ENCODE data around the gene TRAF2. TPM values are rescaled to one million over a fixed set of nuclear protein-coding genes. Genes with fewer than 3 reads are reported as not detected.

Gene TRAF2
- total and polyA plus RNA-seq, 2 of the 13 experiments (the other 11 are each of a cell fraction or from before 2014, with no cell fraction given): 12.4 to 13.6 TPM

GRCh38 chr9:136937186-136938001, 51.1 kb downstream of the TRAF2 start:
- WGBS (ENCODE audit: low lambda C conversion rate): 81% methylated on average over 7 of the region's 15 CpGs
- DNase-seq (ENCODE audit: low spot score) (no peak), FAIRE-seq (no peak), ATAC-seq (peak; percentile 18)
- no peak overlapping the region for H3K4me3 ChIP-seq (replicated peaks in 1 of 3; ENCODE audit: insufficient read depth in 1 of 3, low read depth in 2 of 3, low read length in 3 of 3)
- H3K27me3 ChIP-seq (ENCODE audit: control insufficient read depth in 1 of 2, insufficient read depth in 2 of 2, low read length in 2 of 2): no peaks in the 10 kb centered on the region
- POLR2A ChIA-PET: interaction anchor here (0.6 kb wide), 1 partner anchor 31 kb away, joined by 3 read pairs; no protein-coding TSS in a partner anchor
- peaks cover 37% of the 10 kb centered on the region for H3K4me1 ChIP-seq (ENCODE audit: insufficient read depth, low read length)
- no peak for TF ChIP-seq ZNF333 (CRISPR knock-in tag; IDR thresholded peaks at IDR 0.05; ENCODE audit: borderline replicate concordance)
- no peak for TF ChIP-seq ZNF468 (CRISPR knock-in tag; IDR thresholded peaks at IDR 0.05)
- TF ChIP-seq BORCS8-MEF2B (CRISPR knock-in tag; IDR thresholded peaks at IDR 0.05): no peak
- TF ChIP-seq RBM22 (optimal IDR thresholded peaks at IDR 0.05; ENCODE audit: low read length): peak; percentile 49
- H3K9me3 ChIP-seq (ENCODE audit: low read length): no peaks in the 10 kb centered on the region
- CTCF ChIA-PET (ENCODE audit: low intra/inter-chr PET ratio, low total read pairs): no interaction called here
- H4K20me1 ChIP-seq (ENCODE audit: insufficient read depth, low read length): no peaks in the 10 kb centered on the region
- H2AFZ ChIP-seq (ENCODE audit: low read length): no peak overlapping the region
- in situ Hi-C loops (cut with HindIII; ENCODE audit: extremely low pct_ligation_motif_present, low pct_unique_long_range_greater_than_20kb): no loop called here
- peak overlapping the region; percentile 34; the same call in 1 of the 2 replicates for H3K4me2 ChIP-seq (ENCODE audit: low read depth, low read length)
- BruUV-seq (replicated peaks): no TSS peak
- H3K79me2 ChIP-seq (ENCODE audit: insufficient read depth, low read length): no peaks in the 10 kb centered on the region
- peaks cover 6 to 32% of the 10 kb centered on the region in 2 experiments for H3K36me3 ChIP-seq (replicated peaks in 1 of 2; ENCODE audit: control insufficient read depth in 1 of 2, insufficient read depth in 2 of 2, low read length in 2 of 2)
- intact Hi-C loops (cut with micrococcal nuclease; ENCODE audit: unreplicated experiment): loop anchor here (5.0 kb wide), 1 partner anchor 50 kb away; the partner anchor contains the start of gene TRAF2
- peak overlapping the region; percentile 1; the same call in 1 of the 2 replicates for H3K9ac ChIP-seq (ENCODE audit: insufficient read depth, low read depth, low read length)
- peak overlapping the region; percentile 45 for H3K27ac ChIP-seq (ENCODE audit: extremely low read length, insufficient read depth, low read length)

DNA sequence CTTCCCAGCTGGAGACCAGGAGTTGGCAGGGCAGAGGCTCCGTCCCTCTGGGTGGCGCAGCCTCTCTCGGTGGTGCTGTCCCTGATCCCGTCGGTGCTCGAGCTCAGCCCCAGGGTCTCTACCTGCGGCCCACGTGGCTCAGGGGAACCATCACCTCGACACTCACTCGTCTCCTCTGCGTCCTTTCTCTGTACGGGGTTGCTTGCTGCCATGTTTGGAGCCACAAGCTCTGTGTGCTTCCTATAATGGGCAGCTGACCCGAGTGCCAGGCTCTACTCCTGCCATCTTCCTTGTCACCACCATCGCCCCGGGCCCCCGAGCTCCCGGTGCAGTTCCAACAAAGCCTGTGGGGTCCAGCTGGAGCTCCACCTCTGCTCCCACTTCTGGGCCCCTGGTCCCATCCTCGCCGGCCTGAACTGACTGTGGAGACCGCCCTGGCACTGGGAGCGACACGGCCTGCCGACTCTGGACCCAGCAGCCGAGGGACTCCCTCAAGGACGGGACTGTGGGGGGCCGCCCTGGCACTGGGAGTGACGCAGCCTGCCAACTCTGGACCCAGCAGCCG, 53.2 kb downstream of the TRAF2 start:
- in situ Hi-C loops (cut with HindIII; ENCODE audit: extremely low pct_ligation_motif_present, low pct_unique_long_range_greater_than_20kb): no loop called here
- H3K79me2 ChIP-seq (ENCODE audit: insufficient read depth, low read length): peaks cover 10% of the 10 kb centered on the region
- peaks cover 8 to 36% of the 10 kb centered on the region in 2 experiments for H3K36me3 ChIP-seq (replicated peaks in 1 of 2; ENCODE audit: control insufficient read depth in 1 of 2, insufficient read depth in 2 of 2, low read length in 2 of 2)
- H3K4me3 ChIP-seq (replicated peaks in 1 of 3; ENCODE audit: insufficient read depth in 1 of 3, low read depth in 2 of 3, low read length in 3 of 3): no peak overlapping the region
- FAIRE-seq (no peak), DNase-seq (ENCODE audit: low spot score) (no peak), ATAC-seq (no peak)
- H4K20me1 ChIP-seq (ENCODE audit: insufficient read depth, low read length): no peaks in the 10 kb centered on the region
- no peak overlapping the region for H3K9ac ChIP-seq (ENCODE audit: insufficient read depth, low read depth, low read length)
- POLR2A ChIA-PET: interaction anchor here (1.1 kb wide), 1 partner anchor 8 kb away, joined by 3 read pairs; no protein-coding TSS in a partner anchor
- intact Hi-C loops (cut with micrococcal nuclease; ENCODE audit: unreplicated experiment): loop anchor here (5.0 kb wide), 1 partner anchor 52 kb away; the partner anchor contains the start of gene TRAF2
- H3K4me2 ChIP-seq (ENCODE audit: low read depth, low read length): no peak overlapping the region
- CTCF ChIA-PET (ENCODE audit: low intra/inter-chr PET ratio, low total read pairs): no interaction called here
- H2AFZ ChIP-seq (ENCODE audit: low read length): no peak overlapping the region
- BruUV-seq (replicated peaks): no TSS peak
- 95% methylated on average over 23 of the region's 28 CpGs for WGBS (ENCODE audit: low lambda C conversion rate)
- H3K4me1 ChIP-seq (ENCODE audit: insufficient read depth, low read length): peaks cover 21% of the 10 kb centered on the region
- no peaks in the 10 kb centered on the region for H3K27me3 ChIP-seq (ENCODE audit: control insufficient read depth in 1 of 2, insufficient read depth in 2 of 2, low read length in 2 of 2)
- H3K27ac ChIP-seq (ENCODE audit: extremely low read length, insufficient read depth, low read length): no peak overlapping the region
- no peaks in the 10 kb centered on the region for H3K9me3 ChIP-seq (ENCODE audit: low read length)
- 0 out of 2 replicates have a peak, but pooled peaks have one; percentile 33 for TF ChIP-seq AKAP8 (CRISPR knock-in tag; IDR thresholded peaks at IDR 0.05)
- TF ChIP-seq ZNF468 (CRISPR knock-in tag; IDR thresholded peaks at IDR 0.05): no peak
- no peak for TF ChIP-seq ZNF260 (CRISPR knock-in tag; IDR thresholded peaks at IDR 0.05; ENCODE audit: borderline replicate concordance, low read depth)
- no peak for TF ChIP-seq ZNF362 (CRISPR knock-in tag; IDR thresholded peaks at IDR 0.05; ENCODE audit: borderline replicate concordance)
- TF ChIP-seq, protein P1, sequence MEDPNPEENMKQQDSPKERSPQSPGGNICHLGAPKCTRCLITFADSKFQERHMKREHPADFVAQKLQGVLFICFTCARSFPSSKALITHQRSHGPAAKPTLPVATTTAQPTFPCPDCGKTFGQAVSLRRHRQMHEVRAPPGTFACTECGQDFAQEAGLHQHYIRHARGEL (CRISPR knock-in tag; IDR thresholded peaks at IDR 0.05): no peak
- no peak for TF ChIP-seq MEIS1 (CRISPR knock-in tag; IDR thresholded peaks at IDR 0.05; ENCODE audit: borderline replicate concordance)
- TF ChIP-seq AGO2 (optimal IDR thresholded peaks at IDR 0.05; ENCODE audit: low read depth, low read length): peak; percentile 94
- TF ChIP-seq RBFOX2 (IDR thresholded peaks at IDR 0.05; ENCODE audit: low read depth, low read length): peak; percentile 34; the same call in 1 of the 2 replicates
- TF ChIP-seq ZNF652 (CRISPR knock-in tag; IDR thresholded peaks at IDR 0.05; ENCODE audit: borderline replicate concordance, low read depth): no peak
- TF ChIP-seq GATAD2A (CRISPR knock-in tag; IDR thresholded peaks at IDR 0.05): no peak
- TF ChIP-seq HDAC1 (CRISPR knock-in tag; IDR thresholded peaks at IDR 0.05): no peak
- TF ChIP-seq ZNF572 (CRISPR knock-in tag; IDR thresholded peaks at IDR 0.05): no peak
- TF ChIP-seq POLR2G (IDR thresholded peaks at IDR 0.05; ENCODE audit: low read depth, low read length): peak; percentile 49; the same call in 1 of the 2 replicates
